ENCODE data around the gene ACCS. TPM values are rescaled to one million over a fixed set of nuclear protein-coding genes. Genes with fewer than 3 reads are reported as not detected.

Gene ACCS
- total and polyA plus RNA-seq, 8 donors: 10.1 to 68.1 (median 16.2) TPM

GRCh38 chr11:44032299-44033085 lies 33.6 kb upstream of the ACCS start:
- DNase-seq (no peak), FAIRE-seq (no peak), ATAC-seq (peak in 1 of 4 donors; percentile 36)
- no peaks in the 10 kb centered on the region for H3K27me3 ChIP-seq
- intact Hi-C loops (cut with DNase I): loop anchor here in 1 of 3 donors (5.0 to 10.0 kb wide), 2 partner anchors 108 to 145 kb away; no protein-coding TSS in a partner anchor
- 80% methylated on average over 15 of the region's 15 CpGs for WGBS, 2 donors
- H3K4me3 ChIP-seq: no peak overlapping the region
- peak overlapping the region in 1 of 4 donors; percentile 19 for H3K27ac ChIP-seq
- TF ChIP-seq CTCF (IDR thresholded peaks at IDR 0.05): no peak
- H3K9me3 ChIP-seq: no peaks in the 10 kb centered on the region
- peaks cover 0 to 7% (median 0%) of the 10 kb centered on the region in 3 donors for H3K4me1 ChIP-seq
- no peaks in the 10 kb centered on the region for H3K36me3 ChIP-seq

GRCh38 chr11:44033411-44033850 lies 32.6 kb upstream of the ACCS start:
- H3K9me3 ChIP-seq: no peaks in the 10 kb centered on the region
- ATAC-seq: no peak
- no peak overlapping the region for H3K4me3 ChIP-seq
- no peak overlapping the region for H3K27ac ChIP-seq
- no peak for TF ChIP-seq CTCF (IDR thresholded peaks at IDR 0.05)
- no peaks in the 10 kb centered on the region for H3K27me3 ChIP-seq
- no peak for FAIRE-seq
- intact Hi-C loops (cut with DNase I): loop anchor here in 1 of 3 donors (5.0 to 10.0 kb wide), 2 partner anchors 109 to 146 kb away; no protein-coding TSS in a partner anchor
- WGBS, 2 donors: 31 to 39% methylated on average over 3 of the region's 3 CpGs
- DNase-seq: no peak
- no peaks in the 10 kb centered on the region for H3K36me3 ChIP-seq
- H3K4me1 ChIP-seq: peaks cover 0 to 7% (median 0%) of the 10 kb centered on the region in 3 donors

GRCh38 chr11:44033856-44034255 lies 32.2 kb upstream of the ACCS start:
- Histone ChIP-seq H3K27me3 (no peaks in the 10 kb centered on the region), H3K27ac (no peak overlapping the region), H3K9me3 (no peaks in the 10 kb centered on the region), H3K36me3 (no peaks in the 10 kb centered on the region), H3K4me3 (no peak overlapping the region), H3K4me1 (peaks cover 0 to 7% (median 0%) of the 10 kb centered on the region in 3 donors)
- TF ChIP-seq CTCF (IDR thresholded peaks at IDR 0.05): no peak
- no peak for ATAC-seq
- no peak for FAIRE-seq
- intact Hi-C loops (cut with DNase I): loop anchor here in 1 of 3 donors (5.0 to 10.0 kb wide), 2 partner anchors 109 to 147 kb away; no protein-coding TSS in a partner anchor
- DNase-seq: no peak
- 46% methylated on average over 3 of the region's 3 CpGs for WGBS, 2 donors

GRCh38 chr11:44034639-44035038 lies 31.4 kb upstream of the ACCS start:
- no peak for TF ChIP-seq CTCF (IDR thresholded peaks at IDR 0.05)
- DNase-seq (no peak), FAIRE-seq (no peak), ATAC-seq (no peak)
- Histone ChIP-seq H3K4me3 (no peak overlapping the region), H3K27ac (no peak overlapping the region), H3K27me3 (no peaks in the 10 kb centered on the region), H3K4me1 (peaks cover 0 to 7% (median 0%) of the 10 kb centered on the region in 3 donors), H3K9me3 (no peaks in the 10 kb centered on the region), H3K36me3 (no peaks in the 10 kb centered on the region)
- intact Hi-C loops (cut with DNase I): loop anchor here in 1 of 3 donors (5.0 to 10.0 kb wide), 2 partner anchors 110 to 147 kb away; no protein-coding TSS in a partner anchor
